Measurements from ENCODE around the gene KIF21A. TPM values are rescaled to one million over a fixed set of nuclear protein-coding genes. Genes with fewer than 3 reads are reported as not detected.

KIF21A gene
- total and polyA plus RNA-seq, 8 donors = 6.3 to 17.3 (median 14.3) TPM

DNA sequence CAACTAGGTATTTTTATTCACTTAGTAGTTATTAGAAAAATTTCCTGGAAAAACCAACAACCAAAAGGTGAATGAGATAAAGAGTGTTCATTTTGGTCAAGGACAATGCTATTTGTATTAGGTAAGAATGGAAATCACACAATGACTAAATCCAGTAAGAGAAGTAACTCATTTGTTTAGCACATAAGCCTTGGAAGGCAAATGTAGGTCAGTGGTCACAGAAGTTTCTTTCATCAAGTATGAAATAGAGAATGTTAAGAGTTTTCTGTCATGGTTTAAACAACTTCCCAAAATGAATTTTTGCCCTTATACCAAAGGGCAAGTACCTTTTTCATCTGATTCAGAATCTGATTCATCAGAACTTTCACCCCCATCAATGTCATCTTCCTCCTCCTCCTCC is 101.7 kb downstream of the KIF21A start:
- peak; percentile 46 to 73 (median 56) for ATAC-seq
- no peaks in the 10 kb centered on the region for H3K27me3 ChIP-seq

DNA sequence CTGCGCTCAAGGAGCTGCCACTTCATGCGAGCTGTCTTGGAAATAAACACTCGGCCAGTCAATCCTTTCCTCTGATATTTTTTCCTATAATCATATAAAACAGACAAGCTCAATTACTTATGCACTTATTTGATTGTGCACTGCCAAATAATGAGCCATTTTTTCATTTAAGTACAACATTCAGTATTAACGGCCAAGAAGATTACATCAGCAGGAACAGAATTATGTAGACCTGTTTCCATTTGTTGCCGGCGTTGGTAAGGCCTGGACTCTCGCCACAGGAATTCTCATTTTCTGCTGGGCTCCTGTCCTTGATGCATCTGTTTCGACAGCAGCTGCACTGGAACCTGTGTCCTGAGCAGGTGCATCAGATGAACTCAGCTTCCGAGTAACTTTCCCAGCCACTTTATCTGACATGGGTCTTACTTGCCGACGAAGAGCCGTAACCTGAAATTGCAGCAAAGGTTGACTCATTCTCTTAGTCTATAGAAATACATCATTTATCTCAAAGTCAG is 110.2 kb downstream of the KIF21A start:
- no peak overlapping the region for H3K27ac ChIP-seq
- no peaks in the 10 kb centered on the region for H3K9me3 ChIP-seq
- 94 to 98% methylated on average over 12 of the region's 12 CpGs for WGBS, 2 donors
- TF ChIP-seq, protein P1, sequence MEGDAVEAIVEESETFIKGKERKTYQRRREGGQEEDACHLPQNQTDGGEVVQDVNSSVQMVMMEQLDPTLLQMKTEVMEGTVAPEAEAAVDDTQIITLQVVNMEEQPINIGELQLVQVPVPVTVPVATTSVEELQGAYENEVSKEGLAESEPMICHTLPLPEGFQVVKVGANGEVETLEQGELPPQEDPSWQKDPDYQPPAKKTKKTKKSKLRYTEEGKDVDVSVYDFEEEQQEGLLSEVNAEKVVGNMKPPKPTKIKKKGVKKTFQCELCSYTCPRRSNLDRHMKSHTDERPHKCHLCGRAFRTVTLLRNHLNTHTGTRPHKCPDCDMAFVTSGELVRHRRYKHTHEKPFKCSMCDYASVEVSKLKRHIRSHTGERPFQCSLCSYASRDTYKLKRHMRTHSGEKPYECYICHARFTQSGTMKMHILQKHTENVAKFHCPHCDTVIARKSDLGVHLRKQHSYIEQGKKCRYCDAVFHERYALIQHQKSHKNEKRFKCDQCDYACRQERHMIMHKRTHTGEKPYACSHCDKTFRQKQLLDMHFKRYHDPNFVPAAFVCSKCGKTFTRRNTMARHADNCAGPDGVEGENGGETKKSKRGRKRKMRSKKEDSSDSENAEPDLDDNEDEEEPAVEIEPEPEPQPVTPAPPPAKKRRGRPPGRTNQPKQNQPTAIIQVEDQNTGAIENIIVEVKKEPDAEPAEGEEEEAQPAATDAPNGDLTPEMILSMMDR (IDR thresholded peaks at IDR 0.05) = no peak
- no peaks in the 10 kb centered on the region for H3K27me3 ChIP-seq
- peaks cover 0 to 6% (median 0%) of the 10 kb centered on the region in 3 donors for H3K36me3 ChIP-seq
- FAIRE-seq (no peak), DNase-seq (no peak), ATAC-seq (no peak)
- no peak overlapping the region for H3K4me3 ChIP-seq
- no peaks in the 10 kb centered on the region for H3K4me1 ChIP-seq
- intact Hi-C loops (cut with DNase I) = no loop called here

More for the DNA sequence above, 101.7 kb downstream of the KIF21A start:
- TF ChIP-seq, protein P1 (IDR thresholded peaks at IDR 0.05) = no peak
- Histone ChIP-seq H3K4me1 (peaks cover 0 to 4% (median 0%) of the 10 kb centered on the region in 3 donors), H3K27ac (no peak overlapping the region), H3K4me3 (no peak overlapping the region), H3K36me3 (no peaks in the 10 kb centered on the region), H3K9me3 (no peaks in the 10 kb centered on the region)
- FAIRE-seq (no peak), DNase-seq (no peak)
- intact Hi-C loops (cut with DNase I) = no loop called here

GRCh38 chr12:39331539-39332261 is 111.2 kb downstream of the KIF21A start:
- ATAC-seq = no peak
- no peaks in the 10 kb centered on the region for H3K27me3 ChIP-seq
- no peak overlapping the region for H3K4me3 ChIP-seq
- WGBS, 2 donors = 93 to 94% methylated on average over 2 of the region's 2 CpGs
- H3K9me3 ChIP-seq = no peaks in the 10 kb centered on the region
- TF ChIP-seq, protein P1 (IDR thresholded peaks at IDR 0.05) = no peak
- H3K36me3 ChIP-seq = peaks cover 0 to 6% (median 0%) of the 10 kb centered on the region in 3 donors
- intact Hi-C loops (cut with DNase I) = no loop called here
- no peak for FAIRE-seq
- H3K27ac ChIP-seq = no peak overlapping the region
- no peaks in the 10 kb centered on the region for H3K4me1 ChIP-seq
- DNase-seq = no peak

DNA sequence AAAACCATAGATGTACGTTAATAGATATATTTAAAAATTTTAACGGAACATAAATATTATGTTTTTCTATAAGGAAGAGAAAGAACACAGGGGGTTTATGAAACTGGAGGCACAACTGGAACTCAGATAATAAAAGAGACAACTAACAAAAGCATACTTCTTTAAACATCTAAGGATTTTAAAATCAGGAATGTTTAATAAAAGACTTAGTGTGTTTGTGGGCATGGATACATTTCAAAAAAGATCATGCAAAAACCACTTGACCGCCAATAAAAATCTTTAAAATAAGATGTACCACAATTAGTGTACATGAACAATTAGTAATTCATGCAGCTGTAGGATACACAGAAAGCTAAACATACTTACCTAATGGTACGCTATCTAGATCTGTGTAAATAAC is 113.0 kb downstream of the KIF21A start:
- TF ChIP-seq, protein P1 (IDR thresholded peaks at IDR 0.05) = no peak
- H3K4me3 ChIP-seq = no peak overlapping the region
- H3K4me1 ChIP-seq = no peaks in the 10 kb centered on the region
- peaks cover 0 to 6% (median 0%) of the 10 kb centered on the region in 3 donors for H3K36me3 ChIP-seq
- 96 to 98% methylated on average over 4 of the region's 4 CpGs for WGBS, 2 donors
- no peaks in the 10 kb centered on the region for H3K9me3 ChIP-seq
- intact Hi-C loops (cut with DNase I) = loop anchor here in 1 of 3 donors (10.0 kb wide), 1 partner anchor 355 kb away; no protein-coding TSS in a partner anchor
- ATAC-seq (no peak), DNase-seq (no peak), FAIRE-seq (no peak)
- no peaks in the 10 kb centered on the region for H3K27me3 ChIP-seq
- no peak overlapping the region for H3K27ac ChIP-seq

DNA sequence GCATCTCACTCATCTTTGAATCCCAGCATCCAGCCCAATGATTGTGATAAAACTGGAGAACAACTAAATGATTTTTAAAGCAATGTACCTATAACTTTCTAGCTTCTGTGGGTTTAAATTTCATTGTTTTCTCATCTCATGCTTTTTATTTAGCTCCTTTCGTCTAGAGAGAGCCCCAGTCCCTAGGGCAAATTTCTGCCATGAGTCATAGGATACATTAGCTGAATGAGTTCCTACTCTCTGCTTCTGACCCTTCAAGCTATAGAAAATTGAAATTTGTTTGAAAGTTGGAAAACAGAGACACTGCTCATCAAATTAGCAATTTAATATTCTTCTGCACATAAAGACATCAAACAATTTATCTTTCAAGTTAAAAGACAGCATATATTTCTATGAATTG is 113.9 kb downstream of the KIF21A start:
- no peak for ATAC-seq
- TF ChIP-seq, protein P1 (IDR thresholded peaks at IDR 0.05) = no peak
- H3K27ac ChIP-seq = no peak overlapping the region
- H3K27me3 ChIP-seq = no peaks in the 10 kb centered on the region
- WGBS, 2 donors = 97 to 100% methylated on average over 1 of the region's 1 CpG
- H3K9me3 ChIP-seq = no peaks in the 10 kb centered on the region
- no peak for FAIRE-seq
- DNase-seq = no peak
- peaks cover 0 to 6% (median 0%) of the 10 kb centered on the region in 3 donors for H3K36me3 ChIP-seq
- intact Hi-C loops (cut with DNase I) = loop anchor here in 1 of 3 donors (10.0 kb wide), 1 partner anchor 356 kb away; no protein-coding TSS in a partner anchor
- H3K4me3 ChIP-seq = no peak overlapping the region
- H3K4me1 ChIP-seq = no peaks in the 10 kb centered on the region
